HepG2 (cell line): ENCODE measurements around the gene WDR18. TPM values are rescaled to one million over a fixed set of nuclear protein-coding genes. Genes with fewer than 3 reads are reported as not detected.

Source experiments
- ATAC-seq: fragments of 200-7000 bp; cut with Tn5 transposase; 3 replicates; pipeline ENCODE4 v1.9.1; 2020; ENCODE audit warnings: mild to moderate bottlenecking, moderate library complexity
- BruUV-seq: library from RNA; stranded (reverse); fragments of 400-500 nt; replicated peaks from 2 replicates; lab custom pipeline; 2021; lab: Mats Ljungman, UMichigan
- CTCF ChIA-PET: fragments of 300-600 bp; formaldehyde crosslinking; extraction: SDS; loops from one replicate; lab custom pipeline; 2021; ENCODE audit warnings: low total read pairs, inconsistent platforms, low intra/inter-chr PET ratio; lab: Yijun Ruan, JAX
- POLR2A ChIA-PET: fragments of 350-600 bp; sonication (Branson Sonifier 250); formaldehyde crosslinking; loops from one replicate; lab custom pipeline; 2020; ENCODE audit warnings: antibody characterized with exemption, inconsistent platforms; lab: Yijun Ruan, JAX
- DNase-seq: peaks from one replicate; pipeline ENCODE4 v3.0.0-alpha.2; 2015; ENCODE audit warnings: low spot score
- FAIRE-seq: peaks from 3 replicates; lab custom pipeline; 2011; peaks lifted over from hg19 to GRCh38; lab: Jason Lieb, UNC
- H2AFZ ChIP-seq: one replicate; pipeline ENCODE4 v1.6.1; 2011; ENCODE audit warnings: low read length, inconsistent platforms
- H3K27ac ChIP-seq: fragments of 300-600 bp; 3 replicates; pipeline ENCODE4 v1.8.0; 2011; ENCODE audit warnings: mixed run types, mild to moderate bottlenecking, mixed read lengths, low read length, inconsistent platforms; ENCODE audit not compliant: insufficient read depth; ENCODE audit errors: extremely low read length
- H3K27me3 ChIP-seq, 2 experiments: fragments of 200-600 bp in 1 of 2; 2 replicates in 1 of 2; 3 replicates in 1 of 2; pipeline versions ENCODE4 v1.6.0 to v1.8.0; 2011; ENCODE audit warnings: low read length in 2 of 2, mild to moderate bottlenecking in 2 of 2, moderate library complexity in 2 of 2, inconsistent platforms in 1 of 2; ENCODE audit not compliant: insufficient read depth in 2 of 2, control insufficient read depth in 1 of 2
- H3K36me3 ChIP-seq, 2 experiments: fragments of 200-600 bp in 1 of 2; replicated peaks in 1 of 2; 2 replicates in 1 of 2; 3 replicates in 1 of 2; pipeline versions ENCODE4 v1.5.1 to v1.8.0; 2011; ENCODE audit warnings: low read length in 2 of 2, inconsistent platforms in 1 of 2; ENCODE audit not compliant: insufficient read depth in 2 of 2, control insufficient read depth in 1 of 2
- H3K4me1 ChIP-seq: 2 replicates; pipeline ENCODE4 v1.5.1; 2012; ENCODE audit warnings: low read length, inconsistent platforms; ENCODE audit not compliant: insufficient read depth
- H3K4me2 ChIP-seq: 2 replicates; pipeline ENCODE4 v1.6.0; 2011; ENCODE audit warnings: low read depth, low read length, inconsistent platforms
- H3K4me3 ChIP-seq, 3 experiments: fragments of 200-600 bp in 1 of 3; sonication (generic), shearing (Covaris generic) in 1 of 3; replicated peaks in 1 of 3; 2 replicates each; pipeline ENCODE4 v1.5.1; 2011 to 2016; ENCODE audit warnings: low read length in 3 of 3, inconsistent platforms in 2 of 3, low read depth in 2 of 3, mild to moderate bottlenecking in 2 of 3, control low read depth in 1 of 3, mixed read lengths in 1 of 3; ENCODE audit not compliant: insufficient read depth in 1 of 3
- H3K79me2 ChIP-seq: one replicate; pipeline ENCODE4 v1.6.1; 2011; ENCODE audit warnings: low read length, inconsistent platforms; ENCODE audit not compliant: insufficient read depth
- H3K9ac ChIP-seq: 2 replicates; pipeline ENCODE4 v1.6.0; 2011; ENCODE audit warnings: mild to moderate bottlenecking, low read depth, low read length, inconsistent platforms; ENCODE audit not compliant: insufficient read depth
- H3K9me3 ChIP-seq: 2 replicates; pipeline ENCODE4 v1.5.1; 2012; ENCODE audit warnings: mild to moderate bottlenecking, low read length
- H4K20me1 ChIP-seq: 2 replicates; pipeline ENCODE4 v1.6.0; 2011; ENCODE audit warnings: inconsistent platforms, mild to moderate bottlenecking, low read length, moderate library complexity; ENCODE audit not compliant: insufficient read depth
- ELF3 ChIP-seq: IDR thresholded peaks from 2 replicates; pipeline ENCODE4 v1.6.1; 2016; ENCODE audit warnings: missing genetic modification reagents, missing compliant biosample characterization
- HOXA3 ChIP-seq: sonication (generic); formaldehyde crosslinking; IDR thresholded peaks from 2 replicates; pipeline ENCODE4 v1.5.0; 2020; ENCODE audit warnings: missing genetic modification reagents
- ISL2 ChIP-seq: sonication (generic); formaldehyde crosslinking; IDR thresholded peaks from 2 replicates; pipeline ENCODE4 v1.5.0; 2020; ENCODE audit warnings: missing genetic modification reagents
- KLF9 ChIP-seq: IDR thresholded peaks from 2 replicates; pipeline ENCODE4 v1.6.1; 2016; ENCODE audit warnings: low read depth
- NFE2 ChIP-seq: sonication (generic); formaldehyde crosslinking; IDR thresholded peaks from 2 replicates; pipeline ENCODE4 v1.4.0; 2020; ENCODE audit warnings: missing genetic modification reagents
- PAF1 ChIP-seq: IDR thresholded peaks from 2 replicates; pipeline ENCODE4 v1.6.1; 2016; ENCODE audit warnings: missing genetic modification reagents, missing compliant biosample characterization
- SP1 ChIP-seq, 2 experiments: fragments of 450-650 bp in 1 of 2; sonication (generic) in 1 of 2; formaldehyde crosslinking in 1 of 2; IDR thresholded peaks; 2 replicates each; pipeline versions ENCODE4 v1.4.0 to v1.6.1; 2016 to 2020; ENCODE audit warnings: missing genetic modification reagents in 1 of 2
- ZFAT ChIP-seq: sonication (generic); formaldehyde crosslinking; conservative IDR thresholded peaks from 2 replicates; pipeline ENCODE4 v1.8.1; 2023; ENCODE audit warnings: missing genetic modification reagents, inconsistent platforms
- ZNF577 ChIP-seq: sonication (generic); formaldehyde crosslinking; IDR thresholded peaks from 2 replicates; pipeline ENCODE4 v1.4.0; 2020; ENCODE audit warnings: mild to moderate bottlenecking, low read depth, missing genetic modification reagents, borderline replicate concordance
- ZNF713 ChIP-seq: sonication (generic); formaldehyde crosslinking; IDR thresholded peaks from 2 replicates; pipeline ENCODE4 v1.4.0; 2020; ENCODE audit warnings: mild to moderate bottlenecking, missing genetic modification reagents
- ZNF773 ChIP-seq: sonication (generic); formaldehyde crosslinking; IDR thresholded peaks from 2 replicates; pipeline ENCODE4 v1.4.0; 2020; ENCODE audit warnings: missing genetic modification reagents, borderline replicate concordance
- WGBS: methylation state at CpG from one replicate; pipeline ENCODE4 v1.1.6; 2017; ENCODE audit warnings: low lambda C conversion rate; 5-methylcytosine and 5-hydroxymethylcytosine counted together
- in situ Hi-C: cut with HindIII; loops from 2 replicates; pipeline ENCODE4 v1.10.0; 2017; ENCODE audit warnings: low pct_unique_long_range_greater_than_20kb; ENCODE audit not compliant: extremely low pct_ligation_motif_present
- intact Hi-C: fragments of 100-400 bp; cut with micrococcal nuclease; formaldehyde crosslinking; loops from one replicate; pipeline ENCODE4 v1.10.0; 2022; ENCODE audit not compliant: unreplicated experiment
- polyA plus RNA-seq, 8 experiments: library from polyadenylated mRNA; depleted of rRNA in 3 of 8; stranded (reverse) in 7 of 8; unstranded in 1 of 8; fragments of >200 nt; fragmentation: Illumina TruSeq in 4 of 8; extraction: Trizol in 4 of 8; gene quantifications; 2 replicates each; pipeline versions ENCODE4 v1.2.1 to v1.2.3, GENCODE V29; 2011 to 2016; ENCODE audit warnings: low read depth in 4 of 8, missing spikeins in 1 of 8, mixed read lengths in 1 of 8; ENCODE audit not compliant: insufficient read depth in 1 of 8
- total RNA-seq, 5 experiments: library from RNA; depleted of rRNA; stranded (reverse); fragments of >200 nt; fragmentation: Illumina TruSeq; extraction: Trizol; gene quantifications; 2 replicates each; pipeline ENCODE4 v1.2.3, GENCODE V29; 2016; ENCODE audit warnings: low read depth in 1 of 5
- TF ChIP-seq, protein P1 (sequence below): sonication (generic); formaldehyde crosslinking; conservative IDR thresholded peaks from 2 replicates; pipeline ENCODE4 v1.8.0; 2022; ENCODE audit warnings: mild to moderate bottlenecking, moderate library complexity, missing genetic modification reagents
- TF ChIP-seq, protein P2 (sequence below): sonication (generic); formaldehyde crosslinking; conservative IDR thresholded peaks from 2 replicates; pipeline ENCODE4 v1.4.0; 2020; ENCODE audit warnings: missing genetic modification reagents
- TF ChIP-seq, protein P3 (sequence below): sonication (generic); formaldehyde crosslinking; IDR thresholded peaks from 2 replicates; pipeline ENCODE4 v1.4.0; 2020; ENCODE audit warnings: missing genetic modification reagents
- TF ChIP-seq, protein P4 (sequence below): sonication (generic); formaldehyde crosslinking; IDR thresholded peaks from 2 replicates; pipeline ENCODE4 v1.4.0; 2020; ENCODE audit warnings: missing genetic modification reagents, borderline replicate concordance

The WDR18 gene
- total and polyA plus RNA-seq, 2 of the 13 experiments (the other 11 are each of a cell fraction or from before 2014, with no cell fraction given), result 36.4 to 47.6 TPM

DNA sequence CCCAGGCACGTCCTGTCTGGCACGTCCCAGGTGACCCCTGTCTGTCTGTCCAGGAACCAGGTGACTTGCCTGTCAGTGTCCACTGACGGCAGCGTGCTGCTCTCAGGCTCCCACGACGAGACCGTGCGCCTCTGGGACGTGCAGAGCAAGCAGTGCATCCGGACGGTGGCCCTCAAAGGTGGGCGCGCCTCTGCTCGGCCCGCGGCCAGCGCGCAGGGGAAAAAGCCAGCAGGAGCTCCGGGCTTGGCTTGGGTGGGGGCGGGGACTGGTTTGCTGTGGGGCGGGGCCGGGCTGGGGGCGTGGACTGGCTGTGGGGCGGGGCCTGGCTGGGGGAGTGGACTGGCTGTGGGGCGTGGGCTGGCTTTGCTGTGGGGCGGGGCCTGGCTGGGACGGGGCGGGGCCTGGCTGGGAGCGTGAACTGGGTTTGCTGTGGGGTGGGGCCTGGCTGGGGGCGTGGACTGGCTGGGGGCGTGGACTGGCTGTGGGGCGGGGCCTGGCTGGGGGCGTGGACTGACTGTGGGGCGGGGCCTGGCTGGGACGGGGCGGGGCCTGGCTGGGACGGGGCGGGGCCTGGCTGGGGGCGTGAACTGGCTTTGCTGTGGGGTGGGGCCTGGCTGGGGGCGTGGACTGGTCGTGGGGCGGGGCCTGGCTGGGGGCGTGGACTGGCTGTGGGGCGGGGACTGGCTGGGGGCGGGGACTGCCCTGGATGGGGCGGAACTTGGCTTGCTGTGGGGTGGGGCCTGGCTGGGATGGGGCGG, 7.2 kb downstream of the WDR18 start (continued):
- TF ChIP-seq, protein P1, sequence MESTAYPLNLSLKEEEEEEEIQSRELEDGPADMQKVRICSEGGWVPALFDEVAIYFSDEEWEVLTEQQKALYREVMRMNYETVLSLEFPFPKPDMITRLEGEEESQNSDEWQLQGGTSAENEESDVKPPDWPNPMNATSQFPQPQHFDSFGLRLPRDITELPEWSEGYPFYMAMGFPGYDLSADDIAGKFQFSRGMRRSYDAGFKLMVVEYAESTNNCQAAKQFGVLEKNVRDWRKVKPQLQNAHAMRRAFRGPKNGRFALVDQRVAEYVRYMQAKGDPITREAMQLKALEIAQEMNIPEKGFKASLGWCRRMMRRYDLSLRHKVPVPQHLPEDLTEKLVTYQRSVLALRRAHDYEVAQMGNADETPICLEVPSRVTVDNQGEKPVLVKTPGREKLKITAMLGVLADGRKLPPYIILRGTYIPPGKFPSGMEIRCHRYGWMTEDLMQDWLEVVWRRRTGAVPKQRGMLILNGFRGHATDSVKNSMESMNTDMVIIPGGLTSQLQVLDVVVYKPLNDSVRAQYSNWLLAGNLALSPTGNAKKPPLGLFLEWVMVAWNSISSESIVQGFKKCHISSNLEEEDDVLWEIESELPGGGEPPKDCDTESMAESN, result no peak
- TF ChIP-seq ZFAT (CRISPR knock-in tag), result no peak
- TF ChIP-seq ZNF773 (CRISPR knock-in tag), result no peak

DNA sequence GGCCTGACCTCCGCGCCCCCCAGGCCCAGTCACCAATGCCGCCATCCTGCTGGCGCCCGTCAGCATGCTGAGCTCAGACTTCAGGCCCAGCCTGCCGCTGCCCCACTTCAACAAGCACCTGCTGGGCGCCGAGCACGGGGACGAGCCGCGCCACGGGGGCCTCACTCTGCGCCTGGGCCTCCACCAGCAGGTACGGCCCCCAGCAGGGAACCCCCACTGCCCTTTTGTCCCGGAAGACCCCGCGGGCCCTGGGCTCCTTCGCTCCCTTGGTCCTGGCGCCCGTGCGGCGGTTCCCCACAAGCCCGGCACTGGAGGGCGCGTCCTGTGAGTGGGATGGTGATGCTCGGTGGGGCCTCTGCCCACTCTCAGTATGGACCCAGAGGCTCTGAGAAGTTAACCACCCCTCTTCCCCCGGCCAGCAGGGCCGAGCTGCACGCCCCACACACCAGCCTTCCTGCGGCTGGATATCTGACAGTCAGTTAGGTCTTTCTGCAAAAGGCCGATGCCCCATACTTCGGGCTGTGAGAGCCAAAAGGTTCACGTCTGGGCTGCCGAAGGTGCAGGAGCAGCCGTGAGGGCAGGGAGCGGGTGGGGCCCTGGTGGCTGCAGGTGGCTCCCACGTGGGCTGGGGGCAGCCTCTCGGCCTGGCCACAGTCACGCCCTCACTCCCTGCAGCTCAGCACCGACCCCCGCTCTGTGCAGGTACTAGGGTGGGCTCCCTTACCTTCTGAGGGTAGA, 8.0 kb downstream of the WDR18 start:
- intact Hi-C loops (loop anchor here (10.0 kb wide), 1 partner anchor 207 kb away; no protein-coding TSS in a partner anchor), in situ Hi-C loops (no loop called here)
- Histone ChIP-seq H3K9me3 (no peaks in the 10 kb centered on the region), H3K9ac (peak overlapping the region; percentile 41; the same call in 1 of the 2 replicates), H3K36me3 (peaks cover 15 to 29% of the 10 kb centered on the region in 2 experiments), H3K27me3 (no peaks in the 10 kb centered on the region), H2AFZ (no peak overlapping the region), H3K4me2 (no peak overlapping the region), H3K4me1 (peaks cover 39% of the 10 kb centered on the region), H3K79me2 (no peaks in the 10 kb centered on the region), H3K27ac (peak overlapping the region; percentile 86), H4K20me1 (peaks cover 6% of the 10 kb centered on the region; the same call in 1 of the 2 replicates), H3K4me3 (no peak overlapping the region)
- no peak for DNase-seq
- FAIRE-seq, result no peak
- CTCF ChIA-PET, result no interaction called here
- no TSS peak for BruUV-seq
- no peak for ATAC-seq
- over 99% methylated on average over 24 of the region's 42 CpGs for WGBS
- POLR2A ChIA-PET, result interaction anchor here (2.2 kb wide), 1 partner anchor 8 kb away, joined by 14 read pairs; the partner anchor contains the start of gene WDR18
- TF ChIP-seq SP1 (IDR thresholded peaks at IDR 0.05) (no peak), SP1 (CRISPR knock-in tag; IDR thresholded peaks at IDR 0.05) (0 out of 2 replicates have a peak, but pooled peaks have one; percentile 10), ELF3 (no peak), PAF1 (no peak), ZNF577 (CRISPR knock-in tag) (no peak), KLF9 (no peak), ISL2 (CRISPR knock-in tag) (no peak), ZNF713 (CRISPR knock-in tag) (no peak), HOXA3 (no peak), NFE2 (CRISPR knock-in tag) (no peak)
- TF ChIP-seq, protein P2, sequence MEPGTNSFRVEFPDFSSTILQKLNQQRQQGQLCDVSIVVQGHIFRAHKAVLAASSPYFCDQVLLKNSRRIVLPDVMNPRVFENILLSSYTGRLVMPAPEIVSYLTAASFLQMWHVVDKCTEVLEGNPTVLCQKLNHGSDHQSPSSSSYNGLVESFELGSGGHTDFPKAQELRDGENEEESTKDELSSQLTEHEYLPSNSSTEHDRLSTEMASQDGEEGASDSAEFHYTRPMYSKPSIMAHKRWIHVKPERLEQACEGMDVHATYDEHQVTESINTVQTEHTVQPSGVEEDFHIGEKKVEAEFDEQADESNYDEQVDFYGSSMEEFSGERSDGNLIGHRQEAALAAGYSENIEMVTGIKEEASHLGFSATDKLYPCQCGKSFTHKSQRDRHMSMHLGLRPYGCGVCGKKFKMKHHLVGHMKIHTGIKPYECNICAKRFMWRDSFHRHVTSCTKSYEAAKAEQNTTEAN (CRISPR knock-in tag), result no peak
- TF ChIP-seq, protein P3, sequence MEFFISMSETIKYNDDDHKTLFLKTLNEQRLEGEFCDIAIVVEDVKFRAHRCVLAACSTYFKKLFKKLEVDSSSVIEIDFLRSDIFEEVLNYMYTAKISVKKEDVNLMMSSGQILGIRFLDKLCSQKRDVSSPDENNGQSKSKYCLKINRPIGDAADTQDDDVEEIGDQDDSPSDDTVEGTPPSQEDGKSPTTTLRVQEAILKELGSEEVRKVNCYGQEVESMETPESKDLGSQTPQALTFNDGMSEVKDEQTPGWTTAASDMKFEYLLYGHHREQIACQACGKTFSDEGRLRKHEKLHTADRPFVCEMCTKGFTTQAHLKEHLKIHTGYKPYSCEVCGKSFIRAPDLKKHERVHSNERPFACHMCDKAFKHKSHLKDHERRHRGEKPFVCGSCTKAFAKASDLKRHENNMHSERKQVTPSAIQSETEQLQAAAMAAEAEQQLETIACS (CRISPR knock-in tag), result no peak
- TF ChIP-seq, protein P4, sequence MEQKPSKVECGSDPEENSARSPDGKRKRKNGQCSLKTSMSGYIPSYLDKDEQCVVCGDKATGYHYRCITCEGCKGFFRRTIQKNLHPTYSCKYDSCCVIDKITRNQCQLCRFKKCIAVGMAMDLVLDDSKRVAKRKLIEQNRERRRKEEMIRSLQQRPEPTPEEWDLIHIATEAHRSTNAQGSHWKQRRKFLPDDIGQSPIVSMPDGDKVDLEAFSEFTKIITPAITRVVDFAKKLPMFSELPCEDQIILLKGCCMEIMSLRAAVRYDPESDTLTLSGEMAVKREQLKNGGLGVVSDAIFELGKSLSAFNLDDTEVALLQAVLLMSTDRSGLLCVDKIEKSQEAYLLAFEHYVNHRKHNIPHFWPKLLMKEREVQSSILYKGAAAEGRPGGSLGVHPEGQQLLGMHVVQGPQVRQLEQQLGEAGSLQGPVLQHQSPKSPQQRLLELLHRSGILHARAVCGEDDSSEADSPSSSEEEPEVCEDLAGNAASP, result no peak
